Measurements from ENCODE around the gene RHBDL1. TPM values are rescaled to one million over a fixed set of nuclear protein-coding genes. Genes with fewer than 3 reads are reported as not detected.

Gene RHBDL1
- total RNA-seq, 1 experiment from 2014 or later, result 2.9 TPM

DNA sequence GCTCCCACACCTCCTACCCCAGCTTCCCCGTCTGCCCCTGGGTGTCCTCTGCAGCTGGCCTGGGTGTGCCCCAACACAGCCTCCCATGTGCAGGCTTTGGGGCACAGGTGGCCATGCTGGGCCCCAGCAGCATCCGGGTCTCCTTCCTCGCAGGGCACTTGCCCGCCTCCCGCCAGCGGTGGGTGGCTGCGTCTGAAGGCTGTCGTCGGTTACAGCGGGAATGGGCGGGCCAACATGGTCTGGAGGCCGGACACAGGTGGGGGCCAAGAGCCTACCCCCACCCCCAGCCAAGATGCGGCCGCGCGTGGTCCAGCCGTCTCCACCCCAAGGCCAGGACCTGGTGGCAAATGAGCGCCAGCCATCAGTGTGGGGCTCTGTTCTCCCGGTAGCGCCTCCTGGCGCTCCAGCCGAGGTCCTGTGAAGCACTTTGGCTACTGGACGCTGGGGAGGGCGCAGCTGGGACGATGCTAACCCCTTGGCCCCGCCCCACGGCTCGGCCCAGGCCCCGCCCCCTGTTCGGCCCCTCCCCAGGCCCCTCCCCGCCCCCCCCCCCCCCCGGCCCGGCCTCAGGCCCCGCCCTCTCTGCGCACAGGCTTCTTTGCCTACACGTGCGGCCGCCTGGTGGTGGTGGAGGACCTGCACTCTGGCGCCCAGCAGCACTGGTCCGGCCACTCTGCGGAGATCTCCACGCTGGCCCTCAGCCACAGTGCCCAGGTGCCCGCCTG is 14.8 kb upstream of the RHBDL1 start:
- Mint-ChIP-seq H3K4me3 (ENCODE audit: unreplicated experiment) (no peak overlapping the region), H3K36me3 (ENCODE audit: insufficient read depth, unreplicated experiment) (no peaks in the 10 kb centered on the region), H3K9me3 (ENCODE audit: unreplicated experiment) (no peaks in the 10 kb centered on the region), H3K27ac (ENCODE audit: unreplicated experiment) (no peak overlapping the region), H3K4me1 (ENCODE audit: low read depth, unreplicated experiment) (no peaks in the 10 kb centered on the region), H3K27me3 (ENCODE audit: insufficient read depth, unreplicated experiment) (no peaks in the 10 kb centered on the region)
- Histone ChIP-seq H3K27me3 (replicated peaks; ENCODE audit: control insufficient read depth, insufficient read depth, low read length) (no peaks in the 10 kb centered on the region), H3K4me1 (no peaks in the 10 kb centered on the region), H3K4me3 (ENCODE audit: low read depth, low read length) (no peak overlapping the region), H3K9me3 (no peaks in the 10 kb centered on the region), H3K36me3 (ENCODE audit: control insufficient read depth, insufficient read depth, low read length) (no peaks in the 10 kb centered on the region; the same call in 1 of the 2 replicates)
- BruUV-seq (replicated peaks), result no TSS peak
- ChIA-PET POLR2A (no interaction called here), CTCF (no interaction called here)
- TF ChIP-seq, protein P1, sequence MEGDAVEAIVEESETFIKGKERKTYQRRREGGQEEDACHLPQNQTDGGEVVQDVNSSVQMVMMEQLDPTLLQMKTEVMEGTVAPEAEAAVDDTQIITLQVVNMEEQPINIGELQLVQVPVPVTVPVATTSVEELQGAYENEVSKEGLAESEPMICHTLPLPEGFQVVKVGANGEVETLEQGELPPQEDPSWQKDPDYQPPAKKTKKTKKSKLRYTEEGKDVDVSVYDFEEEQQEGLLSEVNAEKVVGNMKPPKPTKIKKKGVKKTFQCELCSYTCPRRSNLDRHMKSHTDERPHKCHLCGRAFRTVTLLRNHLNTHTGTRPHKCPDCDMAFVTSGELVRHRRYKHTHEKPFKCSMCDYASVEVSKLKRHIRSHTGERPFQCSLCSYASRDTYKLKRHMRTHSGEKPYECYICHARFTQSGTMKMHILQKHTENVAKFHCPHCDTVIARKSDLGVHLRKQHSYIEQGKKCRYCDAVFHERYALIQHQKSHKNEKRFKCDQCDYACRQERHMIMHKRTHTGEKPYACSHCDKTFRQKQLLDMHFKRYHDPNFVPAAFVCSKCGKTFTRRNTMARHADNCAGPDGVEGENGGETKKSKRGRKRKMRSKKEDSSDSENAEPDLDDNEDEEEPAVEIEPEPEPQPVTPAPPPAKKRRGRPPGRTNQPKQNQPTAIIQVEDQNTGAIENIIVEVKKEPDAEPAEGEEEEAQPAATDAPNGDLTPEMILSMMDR (IDR thresholded peaks at IDR 0.05; ENCODE audit: insufficient read depth in 1 of 2, low read depth in 1 of 2, low read length in 1 of 2, severe bottlenecking in 1 of 2, unreplicated experiment in 1 of 2), result no peak
- intact Hi-C loops (cut with micrococcal nuclease; ENCODE audit: unreplicated experiment), result no loop called here
- peak in 1 of 2 experiments; percentile 51 for DNase-seq

DNA sequence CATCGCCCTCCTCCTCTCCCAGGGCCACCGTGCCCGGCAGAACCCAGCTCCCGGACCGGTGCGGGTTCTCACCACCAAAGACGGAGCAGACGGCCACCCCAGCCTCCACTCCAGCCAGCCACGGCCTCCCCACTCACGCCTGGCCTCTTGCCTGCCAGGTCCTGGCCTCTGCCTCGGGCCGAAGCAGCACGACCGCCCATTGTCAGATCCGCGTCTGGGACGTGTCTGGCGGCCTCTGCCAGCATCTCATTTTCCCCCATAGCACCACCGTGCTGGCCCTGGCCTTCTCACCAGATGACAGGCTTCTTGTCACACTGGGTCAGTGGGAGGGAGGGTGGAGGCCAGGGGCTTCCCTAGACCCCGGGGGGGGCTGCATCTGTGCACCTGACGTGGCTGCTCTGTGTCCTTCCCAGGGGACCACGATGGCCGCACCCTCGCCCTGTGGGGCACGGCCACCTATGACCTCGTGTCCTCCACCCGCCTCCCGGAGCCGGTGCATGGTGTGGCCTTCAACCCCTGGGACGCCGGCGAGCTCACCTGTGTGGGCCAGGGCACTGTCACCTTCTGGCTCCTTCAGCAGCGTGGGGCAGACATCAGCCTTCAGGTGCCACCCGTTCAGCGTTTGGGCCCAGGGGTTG is 14.2 kb upstream of the RHBDL1 start:
- H3K27ac Mint-ChIP-seq (ENCODE audit: unreplicated experiment), result no peak overlapping the region
- H3K27me3 Mint-ChIP-seq (ENCODE audit: insufficient read depth, unreplicated experiment), result no peaks in the 10 kb centered on the region
- no peak for DNase-seq
- Histone ChIP-seq H3K27me3 (replicated peaks; ENCODE audit: control insufficient read depth, insufficient read depth, low read length) (no peaks in the 10 kb centered on the region), H3K9me3 (no peaks in the 10 kb centered on the region), H3K4me3 (ENCODE audit: low read depth, low read length) (no peak overlapping the region), H3K36me3 (ENCODE audit: control insufficient read depth, insufficient read depth, low read length) (no peaks in the 10 kb centered on the region; the same call in 1 of the 2 replicates), H3K4me1 (no peaks in the 10 kb centered on the region)
- CTCF ChIA-PET, result no interaction called here
- POLR2A ChIA-PET, result no interaction called here
- no TSS peak for BruUV-seq (replicated peaks)
- H3K4me1 Mint-ChIP-seq (ENCODE audit: low read depth, unreplicated experiment), result no peaks in the 10 kb centered on the region
- intact Hi-C loops (cut with micrococcal nuclease; ENCODE audit: unreplicated experiment), result no loop called here
- TF ChIP-seq, protein P1 (IDR thresholded peaks at IDR 0.05; ENCODE audit: insufficient read depth in 1 of 2, low read depth in 1 of 2, low read length in 1 of 2, severe bottlenecking in 1 of 2, unreplicated experiment in 1 of 2), result no peak
- H3K4me3 Mint-ChIP-seq (ENCODE audit: unreplicated experiment), result no peak overlapping the region
- no peaks in the 10 kb centered on the region for H3K36me3 Mint-ChIP-seq (ENCODE audit: insufficient read depth, unreplicated experiment)
- H3K9me3 Mint-ChIP-seq (ENCODE audit: unreplicated experiment), result no peaks in the 10 kb centered on the region

DNA sequence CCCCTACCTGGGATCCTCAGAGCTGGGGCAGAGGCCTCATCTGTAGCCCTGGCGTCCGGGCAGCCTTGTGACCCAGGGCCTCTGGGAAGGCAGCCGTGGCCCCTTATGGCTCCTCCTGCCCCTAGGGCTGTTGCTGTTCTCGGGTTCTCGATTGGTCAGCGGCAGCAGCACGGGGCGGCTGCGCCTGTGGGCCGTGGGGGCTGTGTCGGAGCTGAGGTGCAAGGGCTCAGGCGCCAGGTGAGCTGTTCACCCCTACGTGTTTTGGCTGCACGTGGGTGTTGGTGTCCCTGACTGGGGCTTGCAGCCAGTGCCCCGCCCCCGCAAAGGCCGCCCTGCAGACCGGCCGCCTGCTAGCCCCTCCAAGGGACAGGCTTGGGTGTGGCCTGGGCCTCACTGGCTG is 13.4 kb upstream of the RHBDL1 start:
- intact Hi-C loops (cut with micrococcal nuclease; ENCODE audit: unreplicated experiment), result no loop called here
- DNase-seq, result no peak
- Histone ChIP-seq H3K27me3 (replicated peaks; ENCODE audit: control insufficient read depth, insufficient read depth, low read length) (no peaks in the 10 kb centered on the region), H3K4me3 (ENCODE audit: low read depth, low read length) (no peak overlapping the region), H3K36me3 (ENCODE audit: control insufficient read depth, insufficient read depth, low read length) (no peaks in the 10 kb centered on the region; the same call in 1 of the 2 replicates), H3K9me3 (no peaks in the 10 kb centered on the region), H3K4me1 (no peaks in the 10 kb centered on the region)
- no peaks in the 10 kb centered on the region for H3K4me1 Mint-ChIP-seq (ENCODE audit: low read depth, unreplicated experiment)
- ChIA-PET CTCF (no interaction called here), POLR2A (no interaction called here)
- H3K27me3 Mint-ChIP-seq (ENCODE audit: insufficient read depth, unreplicated experiment), result no peaks in the 10 kb centered on the region
- no peak overlapping the region for H3K27ac Mint-ChIP-seq (ENCODE audit: unreplicated experiment)
- no peaks in the 10 kb centered on the region for H3K36me3 Mint-ChIP-seq (ENCODE audit: insufficient read depth, unreplicated experiment)
- BruUV-seq (replicated peaks), result no TSS peak
- no peaks in the 10 kb centered on the region for H3K9me3 Mint-ChIP-seq (ENCODE audit: unreplicated experiment)
- no peak overlapping the region for H3K4me3 Mint-ChIP-seq (ENCODE audit: unreplicated experiment)
- TF ChIP-seq, protein P1 (IDR thresholded peaks at IDR 0.05; ENCODE audit: insufficient read depth in 1 of 2, low read depth in 1 of 2, low read length in 1 of 2, severe bottlenecking in 1 of 2, unreplicated experiment in 1 of 2), result no peak

Data from Caco-2 (cell line).